ENCODE data around the gene PGGT1B. TPM values are rescaled to one million over a fixed set of nuclear protein-coding genes. Genes with fewer than 3 reads are reported as not detected.

PGGT1B gene
- total and polyA plus RNA-seq, 9 of the 15 experiments (the other 6 are each of a cell fraction or from before 2014, with no cell fraction given), result 5.3 to 33.7 (median 19.8) TPM

DNA sequence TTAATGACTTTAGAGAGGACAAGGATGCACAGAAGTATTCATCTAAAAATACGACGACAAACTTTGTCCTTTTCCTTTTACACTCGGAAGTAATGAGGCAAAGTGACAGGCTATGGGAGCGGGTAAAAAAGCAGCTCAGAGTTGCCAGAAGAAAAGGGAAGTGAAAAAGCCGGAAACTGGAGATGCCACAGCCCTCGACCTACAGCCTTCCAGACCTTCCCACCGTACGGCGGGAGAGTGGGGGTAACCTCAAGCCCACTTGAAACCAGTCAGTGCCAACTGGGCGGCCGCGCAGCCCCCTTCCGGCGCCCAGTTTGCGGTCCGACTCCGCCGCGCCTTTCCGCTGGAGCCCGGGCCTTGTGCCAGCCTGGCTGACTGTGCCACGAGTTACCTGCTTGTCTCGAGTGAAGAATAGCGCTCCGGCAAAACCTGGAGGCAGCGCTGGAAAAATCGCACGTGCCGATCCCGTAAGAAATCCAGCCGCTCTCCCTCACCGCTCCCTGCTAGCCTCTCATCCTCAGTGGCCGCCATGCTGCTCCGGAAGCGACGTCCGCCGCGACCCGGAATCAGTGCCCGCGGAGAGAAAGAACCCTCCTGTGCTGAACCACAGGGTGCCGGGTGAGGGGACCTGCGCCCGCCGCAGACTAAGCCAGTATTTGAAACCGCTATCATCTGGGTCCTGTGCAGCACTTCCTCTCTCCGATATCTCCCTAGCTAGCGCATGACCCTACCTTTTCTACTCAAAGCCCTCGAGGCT is at the start of gene PGGT1B (continued):
- peak; percentile 83 for TF ChIP-seq SUPT5H (IDR thresholded peaks at IDR 0.05)
- no peak for TF ChIP-seq BRD9 (IDR thresholded peaks at IDR 0.05; ENCODE audit: low read depth, partially characterized antibody)
- TF ChIP-seq, protein P1, sequence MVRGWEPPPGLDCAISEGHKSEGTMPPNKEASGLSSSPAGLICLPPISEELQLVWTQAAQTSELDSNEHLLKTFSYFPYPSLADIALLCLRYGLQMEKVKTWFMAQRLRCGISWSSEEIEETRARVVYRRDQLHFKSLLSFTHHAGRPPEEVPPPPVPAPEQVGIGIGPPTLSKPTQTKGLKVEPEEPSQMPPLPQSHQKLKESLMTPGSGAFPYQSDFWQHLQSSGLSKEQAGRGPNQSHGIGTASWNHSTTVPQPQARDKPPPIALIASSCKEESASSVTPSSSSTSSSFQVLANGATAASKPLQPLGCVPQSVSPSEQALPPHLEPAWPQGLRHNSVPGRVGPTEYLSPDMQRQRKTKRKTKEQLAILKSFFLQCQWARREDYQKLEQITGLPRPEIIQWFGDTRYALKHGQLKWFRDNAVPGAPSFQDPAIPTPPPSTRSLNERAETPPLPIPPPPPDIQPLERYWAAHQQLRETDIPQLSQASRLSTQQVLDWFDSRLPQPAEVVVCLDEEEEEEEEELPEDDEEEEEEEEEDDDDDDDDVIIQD (CRISPR knock-in tag; IDR thresholded peaks at IDR 0.05), result no peak
- TF ChIP-seq POLR3A (IDR thresholded peaks at IDR 0.05; ENCODE audit: borderline replicate concordance, extremely low read depth, insufficient read depth, insufficient read length), result no peak
- TF ChIP-seq SMARCE1 (IDR thresholded peaks at IDR 0.05), result 0 out of 2 replicates have a peak, but pooled peaks have one; percentile 26
- TF ChIP-seq MTA1 (IDR thresholded peaks at IDR 0.05; ENCODE audit: borderline replicate concordance), result no peak
- no peak for TF ChIP-seq RNF2 (IDR thresholded peaks at IDR 0.05)
- no peak for TF ChIP-seq RBM14 (IDR thresholded peaks at IDR 0.05; ENCODE audit: borderline replicate concordance, insufficient read depth, low read depth, low read length)
- TF ChIP-seq THRAP3 (IDR thresholded peaks at IDR 0.05; ENCODE audit: borderline replicate concordance), result no peak
- TF ChIP-seq WHSC1 (IDR thresholded peaks at IDR 0.05; ENCODE audit: low read length), result no peak
- no peak for TF ChIP-seq RUNX1 (IDR thresholded peaks at IDR 0.05; ENCODE audit: low read depth)
- TF ChIP-seq, protein P2, sequence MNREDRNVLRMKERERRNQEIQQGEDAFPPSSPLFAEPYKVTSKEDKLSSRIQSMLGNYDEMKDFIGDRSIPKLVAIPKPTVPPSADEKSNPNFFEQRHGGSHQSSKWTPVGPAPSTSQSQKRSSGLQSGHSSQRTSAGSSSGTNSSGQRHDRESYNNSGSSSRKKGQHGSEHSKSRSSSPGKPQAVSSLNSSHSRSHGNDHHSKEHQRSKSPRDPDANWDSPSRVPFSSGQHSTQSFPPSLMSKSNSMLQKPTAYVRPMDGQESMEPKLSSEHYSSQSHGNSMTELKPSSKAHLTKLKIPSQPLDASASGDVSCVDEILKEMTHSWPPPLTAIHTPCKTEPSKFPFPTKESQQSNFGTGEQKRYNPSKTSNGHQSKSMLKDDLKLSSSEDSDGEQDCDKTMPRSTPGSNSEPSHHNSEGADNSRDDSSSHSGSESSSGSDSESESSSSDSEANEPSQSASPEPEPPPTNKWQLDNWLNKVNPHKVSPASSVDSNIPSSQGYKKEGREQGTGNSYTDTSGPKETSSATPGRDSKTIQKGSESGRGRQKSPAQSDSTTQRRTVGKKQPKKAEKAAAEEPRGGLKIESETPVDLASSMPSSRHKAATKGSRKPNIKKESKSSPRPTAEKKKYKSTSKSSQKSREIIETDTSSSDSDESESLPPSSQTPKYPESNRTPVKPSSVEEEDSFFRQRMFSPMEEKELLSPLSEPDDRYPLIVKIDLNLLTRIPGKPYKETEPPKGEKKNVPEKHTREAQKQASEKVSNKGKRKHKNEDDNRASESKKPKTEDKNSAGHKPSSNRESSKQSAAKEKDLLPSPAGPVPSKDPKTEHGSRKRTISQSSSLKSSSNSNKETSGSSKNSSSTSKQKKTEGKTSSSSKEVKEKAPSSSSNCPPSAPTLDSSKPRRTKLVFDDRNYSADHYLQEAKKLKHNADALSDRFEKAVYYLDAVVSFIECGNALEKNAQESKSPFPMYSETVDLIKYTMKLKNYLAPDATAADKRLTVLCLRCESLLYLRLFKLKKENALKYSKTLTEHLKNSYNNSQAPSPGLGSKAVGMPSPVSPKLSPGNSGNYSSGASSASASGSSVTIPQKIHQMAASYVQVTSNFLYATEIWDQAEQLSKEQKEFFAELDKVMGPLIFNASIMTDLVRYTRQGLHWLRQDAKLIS (CRISPR knock-in tag; IDR thresholded peaks at IDR 0.05), result no peak
- no peak for TF ChIP-seq HNRNPH1 (optimal IDR thresholded peaks at IDR 0.05; ENCODE audit: low read depth, low read length)
- TF ChIP-seq, protein P3, sequence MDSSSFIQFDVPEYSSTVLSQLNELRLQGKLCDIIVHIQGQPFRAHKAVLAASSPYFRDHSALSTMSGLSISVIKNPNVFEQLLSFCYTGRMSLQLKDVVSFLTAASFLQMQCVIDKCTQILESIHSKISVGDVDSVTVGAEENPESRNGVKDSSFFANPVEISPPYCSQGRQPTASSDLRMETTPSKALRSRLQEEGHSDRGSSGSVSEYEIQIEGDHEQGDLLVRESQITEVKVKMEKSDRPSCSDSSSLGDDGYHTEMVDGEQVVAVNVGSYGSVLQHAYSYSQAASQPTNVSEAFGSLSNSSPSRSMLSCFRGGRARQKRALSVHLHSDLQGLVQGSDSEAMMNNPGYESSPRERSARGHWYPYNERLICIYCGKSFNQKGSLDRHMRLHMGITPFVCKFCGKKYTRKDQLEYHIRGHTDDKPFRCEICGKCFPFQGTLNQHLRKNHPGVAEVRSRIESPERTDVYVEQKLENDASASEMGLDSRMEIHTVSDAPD (CRISPR knock-in tag; IDR thresholded peaks at IDR 0.05), result no peak
- TF ChIP-seq BRD4 (IDR thresholded peaks at IDR 0.05), result peak; percentile 89
- no peak for TF ChIP-seq ZNF780A (CRISPR knock-in tag; IDR thresholded peaks at IDR 0.05)
- TF ChIP-seq CBFB (CRISPR knock-in tag; IDR thresholded peaks at IDR 0.05), result 0 out of 2 replicates have a peak, but pooled peaks have one; percentile 27
- no peak for TF ChIP-seq KDM5B (IDR thresholded peaks at IDR 0.05; ENCODE audit: insufficient replicate concordance, low read depth, low read length)
- no peak for TF ChIP-seq FOXK1 (CRISPR knock-in tag; IDR thresholded peaks at IDR 0.05; ENCODE audit: borderline replicate concordance)
- no peak for TF ChIP-seq ZNF41 (CRISPR knock-in tag; conservative IDR thresholded peaks at IDR 0.05)
- no peak for TF ChIP-seq STAG1 (CRISPR knock-in tag; IDR thresholded peaks at IDR 0.05; ENCODE audit: borderline replicate concordance)
- TF ChIP-seq ZSCAN29 (IDR thresholded peaks at IDR 0.05), result no peak
- peak; percentile 40 for TF ChIP-seq HMGN3 (IDR thresholded peaks at IDR 0.05; ENCODE audit: borderline replicate concordance, extremely low read depth, insufficient read length, low read depth, low read length)
